OCI-LY1 (cell line): Measurements from ENCODE around the gene DBNDD1.

Experiments
- EZH2 ChIP-seq: fragments of 200-600 bp; sonication (generic), shearing (Covaris generic); IDR thresholded peaks from 2 replicates; pipeline ENCODE4 v1.8.0; 2017; ENCODE audit warnings: borderline replicate concordance, mixed run types, mild to moderate bottlenecking, antibody characterized with exemption, low read length, moderate library complexity, mixed read lengths
- TF ChIP-seq, protein P1 (sequence below): fragments of 200-600 bp; sonication (generic), shearing (Covaris generic); IDR thresholded peaks from 2 replicates; pipeline ENCODE4 v1.5.1; 2017; ENCODE audit warnings: mild to moderate bottlenecking, antibody characterized with exemption, low read length, moderate library complexity, mixed read lengths

DNA sequence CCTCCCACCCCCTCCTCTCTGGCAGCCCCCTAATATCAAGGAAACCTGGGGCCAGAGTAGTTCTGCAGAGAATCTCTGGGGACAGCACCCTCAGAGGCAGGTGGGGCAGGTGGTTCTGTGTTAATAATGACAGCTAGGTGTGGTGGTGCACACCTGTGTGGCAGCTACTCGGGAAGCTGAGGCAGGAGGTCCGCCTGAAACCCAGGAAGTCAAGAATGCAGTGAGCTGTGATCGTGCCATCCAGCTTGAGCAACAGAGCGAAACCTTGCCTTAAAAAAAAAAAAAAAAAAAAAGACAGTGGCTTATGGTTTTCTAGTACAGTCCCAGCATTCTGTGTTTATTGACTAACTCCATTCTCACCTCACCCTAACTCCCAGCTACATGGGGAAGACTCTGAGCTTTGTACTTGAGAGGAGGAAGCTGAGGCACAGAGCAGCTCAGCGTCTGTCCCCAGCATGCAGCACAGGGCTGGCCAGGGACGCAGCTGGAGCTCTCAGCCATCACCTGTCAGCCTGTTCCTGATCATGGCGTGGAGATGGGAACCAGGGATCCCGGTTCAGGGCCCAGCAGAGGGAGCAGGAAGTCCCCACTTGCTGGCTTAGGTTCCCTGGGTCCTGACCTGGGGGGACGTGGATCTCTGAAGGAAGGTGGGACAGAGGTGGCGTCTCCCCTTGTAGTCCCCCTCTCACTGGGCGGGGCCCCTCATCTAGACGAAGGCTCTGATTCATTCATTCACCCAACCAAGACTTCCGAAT, 6.1 kb downstream of the DBNDD1 start:
- TF ChIP-seq, protein P1, sequence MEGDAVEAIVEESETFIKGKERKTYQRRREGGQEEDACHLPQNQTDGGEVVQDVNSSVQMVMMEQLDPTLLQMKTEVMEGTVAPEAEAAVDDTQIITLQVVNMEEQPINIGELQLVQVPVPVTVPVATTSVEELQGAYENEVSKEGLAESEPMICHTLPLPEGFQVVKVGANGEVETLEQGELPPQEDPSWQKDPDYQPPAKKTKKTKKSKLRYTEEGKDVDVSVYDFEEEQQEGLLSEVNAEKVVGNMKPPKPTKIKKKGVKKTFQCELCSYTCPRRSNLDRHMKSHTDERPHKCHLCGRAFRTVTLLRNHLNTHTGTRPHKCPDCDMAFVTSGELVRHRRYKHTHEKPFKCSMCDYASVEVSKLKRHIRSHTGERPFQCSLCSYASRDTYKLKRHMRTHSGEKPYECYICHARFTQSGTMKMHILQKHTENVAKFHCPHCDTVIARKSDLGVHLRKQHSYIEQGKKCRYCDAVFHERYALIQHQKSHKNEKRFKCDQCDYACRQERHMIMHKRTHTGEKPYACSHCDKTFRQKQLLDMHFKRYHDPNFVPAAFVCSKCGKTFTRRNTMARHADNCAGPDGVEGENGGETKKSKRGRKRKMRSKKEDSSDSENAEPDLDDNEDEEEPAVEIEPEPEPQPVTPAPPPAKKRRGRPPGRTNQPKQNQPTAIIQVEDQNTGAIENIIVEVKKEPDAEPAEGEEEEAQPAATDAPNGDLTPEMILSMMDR = no peak
- no peak for TF ChIP-seq EZH2
